Middle frontal gyrus (tissue), 1 donor: ENCODE results near the gene ZEB1.
A peak's percentile ranks its signal among the peaks of the same experiment; 100 is the strongest.
"Not testable (repeated sequence)": the region's sequence is repeated elsewhere in the genome, so short reads cannot be mapped to it uniquely, and the experiment has no call there.

Source experiments
- DNase-seq: peaks from one replicate; pipeline ENCODE4 v3.0.0-alpha.2; 2015; ENCODE audit warnings: low spot score; ENCODE audit errors: extremely low spot score

ZEB1 gene

GRCh38 chr10:31318382-31318853 lies 598 bp upstream of the ZEB1 start:
- no peak for DNase-seq

- DNase-seq: no peak
Observed at GRCh38 chr10:31319602-31320549, 860 bp downstream of the ZEB1 start.

GRCh38 chr10:31320550-31321211 lies 1.7 kb downstream of the ZEB1 start:
- DNase-seq: no peak

- DNase-seq: no peak
Observed at GRCh38 chr10:31321396-31321941, 2.5 kb downstream of the ZEB1 start.

GRCh38 chr10:31322647-31323046 lies 3.6 kb downstream of the ZEB1 start:
- peak; percentile 27 for DNase-seq

GRCh38 chr10:31340343-31340742 lies 21.3 kb downstream of the ZEB1 start:
- no peak for DNase-seq

GRCh38 chr10:31341552-31341951 lies 22.5 kb downstream of the ZEB1 start:
- no peak for DNase-seq

GRCh38 chr10:31343009-31343408 lies 24.0 kb downstream of the ZEB1 start:
- DNase-seq: no peak

- no peak for DNase-seq
Observed at GRCh38 chr10:31343551-31343950, 24.5 kb downstream of the ZEB1 start.

GRCh38 chr10:31345886-31346285 lies 26.9 kb downstream of the ZEB1 start:
- no peak for DNase-seq

- no peak for DNase-seq
Observed at GRCh38 chr10:31346953-31347352, 27.9 kb downstream of the ZEB1 start.

GRCh38 chr10:31347705-31348104 lies 28.7 kb downstream of the ZEB1 start:
- no peak for DNase-seq

- no peak for DNase-seq
Observed at GRCh38 chr10:31350891-31351290, 31.9 kb downstream of the ZEB1 start.

GRCh38 chr10:31352436-31353226 lies 33.6 kb downstream of the ZEB1 start:
- no peak for DNase-seq

GRCh38 chr10:31353574-31353973 lies 34.6 kb downstream of the ZEB1 start:
- no peak for DNase-seq

- DNase-seq: no peak
Observed at GRCh38 chr10:31358688-31359330, 39.8 kb downstream of the ZEB1 start.

GRCh38 chr10:31359979-31360378 lies 41.0 kb downstream of the ZEB1 start:
- DNase-seq: no peak

GRCh38 chr10:31361475-31361874 lies 42.5 kb downstream of the ZEB1 start:
- not testable (repeated sequence) for DNase-seq

GRCh38 chr10:31362023-31362641 lies 43.1 kb downstream of the ZEB1 start:
- no peak for DNase-seq

- DNase-seq: not testable (repeated sequence)
Observed at GRCh38 chr10:31363696-31364095, 44.7 kb downstream of the ZEB1 start.
